HepG2 (cell line): Measurements from ENCODE around the gene CREG2. TPM values are rescaled to one million over a fixed set of nuclear protein-coding genes. Genes with fewer than 3 reads are reported as not detected.

Experiments
- CCAR2 ChIP-seq: fragments of 200-400 bp; formaldehyde crosslinking; optimal IDR thresholded peaks from 2 replicates; pipeline ENCODE3; 2018; ENCODE audit warnings: low read depth, mild to moderate bottlenecking, low read length, moderate library complexity
- EZH2 ChIP-seq: conservative IDR thresholded peaks from 2 replicates; pipeline ENCODE4 v1.6.1; 2012; ENCODE audit warnings: mild to moderate bottlenecking, low read depth, low read length, moderate library complexity
- MATR3 ChIP-seq: sonication (generic); formaldehyde crosslinking; IDR thresholded peaks from 2 replicates; pipeline ENCODE4 v1.4.0; 2020; ENCODE audit warnings: missing genetic modification reagents
- MIER3 ChIP-seq: IDR thresholded peaks from 2 replicates; pipeline ENCODE4 v1.6.1; 2016; ENCODE audit warnings: missing compliant biosample characterization, borderline replicate concordance
- NR2F2 ChIP-seq: IDR thresholded peaks from 2 replicates; pipeline ENCODE4 v1.6.1; 2012; ENCODE audit warnings: low read depth, inconsistent platforms, borderline replicate concordance
- SSRP1 ChIP-seq: IDR thresholded peaks from 2 replicates; pipeline ENCODE4 v1.6.1; 2016; ENCODE audit warnings: control low read depth
- ZC3H4 ChIP-seq: sonication (generic); formaldehyde crosslinking; IDR thresholded peaks from 2 replicates; pipeline ENCODE4 v1.4.0; 2020; ENCODE audit warnings: missing genetic modification reagents, borderline replicate concordance
- ZKSCAN5 ChIP-seq: sonication (generic); formaldehyde crosslinking; IDR thresholded peaks from 2 replicates; pipeline ENCODE4 v1.5.1; 2020; ENCODE audit warnings: mild to moderate bottlenecking, missing genetic modification reagents
- ZNF205 ChIP-seq: IDR thresholded peaks from 2 replicates; pipeline ENCODE4 v1.6.1; 2018; ENCODE audit warnings: missing biosample characterization, missing genetic modification reagents
- ZNF264 ChIP-seq: sonication (generic); formaldehyde crosslinking; IDR thresholded peaks from 2 replicates; pipeline ENCODE4 v1.4.0; 2020; ENCODE audit warnings: missing genetic modification reagents
- ZNF570 ChIP-seq: sonication (generic); formaldehyde crosslinking; IDR thresholded peaks from 2 replicates; pipeline ENCODE4 v1.4.0; 2020; ENCODE audit warnings: mild to moderate bottlenecking, missing genetic modification reagents, borderline replicate concordance
- ZNF615 ChIP-seq: sonication (generic); formaldehyde crosslinking; IDR thresholded peaks from 2 replicates; pipeline ENCODE4 v1.5.0; 2020; ENCODE audit warnings: mild to moderate bottlenecking, missing genetic modification reagents, borderline replicate concordance
- ZNF788 ChIP-seq: sonication (generic); formaldehyde crosslinking; IDR thresholded peaks from 2 replicates; pipeline ENCODE4 v1.5.0; 2020; ENCODE audit warnings: mild to moderate bottlenecking, missing genetic modification reagents, borderline replicate concordance
- polyA plus RNA-seq, 8 experiments: library from polyadenylated mRNA; depleted of rRNA in 3 of 8; stranded (reverse) in 7 of 8; unstranded in 1 of 8; fragments of >200 nt; fragmentation: Illumina TruSeq in 4 of 8; extraction: Trizol in 4 of 8; gene quantifications; 2 replicates each; pipeline versions ENCODE4 v1.2.1 to v1.2.3, GENCODE V29; 2011 to 2016; ENCODE audit warnings: low read depth in 4 of 8, missing spikeins in 1 of 8, mixed read lengths in 1 of 8; ENCODE audit not compliant: insufficient read depth in 1 of 8
- total RNA-seq, 5 experiments: library from RNA; depleted of rRNA; stranded (reverse); fragments of >200 nt; fragmentation: Illumina TruSeq; extraction: Trizol; gene quantifications; 2 replicates each; pipeline ENCODE4 v1.2.3, GENCODE V29; 2016; ENCODE audit warnings: low read depth in 1 of 5
- TF ChIP-seq, protein P1 (sequence below), 2 experiments: sonication (generic) in 1 of 2; formaldehyde crosslinking in 1 of 2; IDR thresholded peaks; 2 replicates each; pipeline versions ENCODE4 v1.6.1 to v1.9.0; 2014 to 2022; ENCODE audit warnings: antibody characterized with exemption in 1 of 2, borderline replicate concordance in 1 of 2, inconsistent platforms in 1 of 2, low read depth in 1 of 2, missing genetic modification reagents in 1 of 2
- TF ChIP-seq, protein P2 (sequence below): sonication (generic); formaldehyde crosslinking; IDR thresholded peaks from 2 replicates; pipeline ENCODE4 v1.4.0; 2020; ENCODE audit warnings: mild to moderate bottlenecking, missing genetic modification reagents
- TF ChIP-seq, protein P3 (sequence below): sonication (generic); formaldehyde crosslinking; IDR thresholded peaks from 2 replicates; pipeline ENCODE4 v1.8.0; 2022; ENCODE audit warnings: missing genetic modification reagents, mild to moderate bottlenecking, borderline replicate concordance
- TF ChIP-seq, protein P4 (sequence below): sonication (generic); formaldehyde crosslinking; conservative IDR thresholded peaks from 2 replicates; pipeline ENCODE4 v1.4.0; 2020; ENCODE audit warnings: missing genetic modification reagents

The CREG2 gene
- total and polyA plus RNA-seq, 2 of the 13 experiments (the other 11 are each of a cell fraction or from before 2014, with no cell fraction given), result 0.18 to 0.26 TPM

DNA sequence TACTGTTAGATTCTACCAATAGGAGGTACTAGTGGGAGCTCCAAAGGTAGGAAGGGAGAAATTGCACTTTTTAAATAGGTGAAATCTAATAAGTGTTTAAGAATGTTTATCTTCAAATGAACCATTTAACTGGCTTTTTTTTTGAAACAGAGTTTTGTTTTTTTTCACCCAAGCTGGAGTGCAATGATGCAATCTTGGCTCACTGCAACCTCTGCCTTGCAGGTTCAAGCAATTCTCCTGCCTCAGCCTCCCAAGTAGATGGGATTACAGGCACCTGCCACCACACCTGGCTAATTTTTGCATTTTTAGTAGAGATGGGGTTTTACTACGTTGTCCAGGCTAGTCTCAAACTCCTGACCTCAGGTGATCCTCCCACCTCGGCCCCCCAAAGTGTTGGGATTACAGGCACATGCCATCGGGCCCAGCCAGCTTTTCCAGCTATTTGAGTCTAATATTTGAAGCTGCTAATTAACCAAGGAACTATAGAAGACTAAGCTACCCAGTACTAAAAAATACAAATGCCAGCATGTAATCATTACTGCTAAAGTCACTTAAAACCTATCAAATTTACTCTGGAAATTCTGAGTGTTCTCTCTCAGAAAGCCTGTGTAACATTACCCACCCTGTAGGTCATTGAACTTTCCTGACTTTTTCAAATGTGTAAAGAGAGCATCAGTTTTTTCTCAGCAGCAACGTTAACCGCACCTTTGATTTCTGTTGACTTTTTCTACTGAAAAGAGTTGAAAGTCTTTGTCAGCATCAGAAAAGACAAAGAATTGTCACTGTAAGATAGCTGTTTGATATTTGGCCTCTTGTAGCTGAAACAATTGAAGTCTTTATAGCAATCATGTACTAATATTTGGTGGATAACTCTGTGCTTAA, 54.2 kb downstream of the CREG2 start (continued):
- TF ChIP-seq, protein P1, sequence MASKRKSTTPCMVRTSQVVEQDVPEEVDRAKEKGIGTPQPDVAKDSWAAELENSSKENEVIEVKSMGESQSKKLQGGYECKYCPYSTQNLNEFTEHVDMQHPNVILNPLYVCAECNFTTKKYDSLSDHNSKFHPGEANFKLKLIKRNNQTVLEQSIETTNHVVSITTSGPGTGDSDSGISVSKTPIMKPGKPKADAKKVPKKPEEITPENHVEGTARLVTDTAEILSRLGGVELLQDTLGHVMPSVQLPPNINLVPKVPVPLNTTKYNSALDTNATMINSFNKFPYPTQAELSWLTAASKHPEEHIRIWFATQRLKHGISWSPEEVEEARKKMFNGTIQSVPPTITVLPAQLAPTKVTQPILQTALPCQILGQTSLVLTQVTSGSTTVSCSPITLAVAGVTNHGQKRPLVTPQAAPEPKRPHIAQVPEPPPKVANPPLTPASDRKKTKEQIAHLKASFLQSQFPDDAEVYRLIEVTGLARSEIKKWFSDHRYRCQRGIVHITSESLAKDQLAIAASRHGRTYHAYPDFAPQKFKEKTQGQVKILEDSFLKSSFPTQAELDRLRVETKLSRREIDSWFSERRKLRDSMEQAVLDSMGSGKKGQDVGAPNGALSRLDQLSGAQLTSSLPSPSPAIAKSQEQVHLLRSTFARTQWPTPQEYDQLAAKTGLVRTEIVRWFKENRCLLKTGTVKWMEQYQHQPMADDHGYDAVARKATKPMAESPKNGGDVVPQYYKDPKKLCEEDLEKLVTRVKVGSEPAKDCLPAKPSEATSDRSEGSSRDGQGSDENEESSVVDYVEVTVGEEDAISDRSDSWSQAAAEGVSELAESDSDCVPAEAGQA (IDR thresholded peaks at IDR 0.05; ENCODE audit: low read depth), result no peak
- TF ChIP-seq, protein P1 (CRISPR knock-in tag; IDR thresholded peaks at IDR 0.05; ENCODE audit: borderline replicate concordance), result no peak
- TF ChIP-seq ZNF788 (CRISPR knock-in tag), result no peak
- no peak for TF ChIP-seq EZH2
- peak; percentile 89 for TF ChIP-seq NR2F2
- TF ChIP-seq CCAR2, result no peak
- no peak for TF ChIP-seq ZNF615 (CRISPR knock-in tag)
- TF ChIP-seq, protein P2, sequence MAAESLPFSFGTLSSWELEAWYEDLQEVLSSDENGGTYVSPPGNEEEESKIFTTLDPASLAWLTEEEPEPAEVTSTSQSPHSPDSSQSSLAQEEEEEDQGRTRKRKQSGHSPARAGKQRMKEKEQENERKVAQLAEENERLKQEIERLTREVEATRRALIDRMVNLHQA (CRISPR knock-in tag), result no peak
- TF ChIP-seq MATR3 (CRISPR knock-in tag), result no peak
- TF ChIP-seq ZKSCAN5 (CRISPR knock-in tag), result 0 out of 2 replicates have a peak, but pooled peaks have one; percentile 46
- TF ChIP-seq ZNF264 (CRISPR knock-in tag), result 0 out of 2 replicates have a peak, but pooled peaks have one; percentile 53
- TF ChIP-seq ZC3H4 (CRISPR knock-in tag), result no peak
- TF ChIP-seq ZNF205, result peak; percentile 100
- TF ChIP-seq SSRP1, result no peak
- TF ChIP-seq ZNF570 (CRISPR knock-in tag), result no peak
- peak; percentile 70; the same call in 1 of the 2 replicates for TF ChIP-seq MIER3 (CRISPR knock-in tag)
- TF ChIP-seq, protein P3, sequence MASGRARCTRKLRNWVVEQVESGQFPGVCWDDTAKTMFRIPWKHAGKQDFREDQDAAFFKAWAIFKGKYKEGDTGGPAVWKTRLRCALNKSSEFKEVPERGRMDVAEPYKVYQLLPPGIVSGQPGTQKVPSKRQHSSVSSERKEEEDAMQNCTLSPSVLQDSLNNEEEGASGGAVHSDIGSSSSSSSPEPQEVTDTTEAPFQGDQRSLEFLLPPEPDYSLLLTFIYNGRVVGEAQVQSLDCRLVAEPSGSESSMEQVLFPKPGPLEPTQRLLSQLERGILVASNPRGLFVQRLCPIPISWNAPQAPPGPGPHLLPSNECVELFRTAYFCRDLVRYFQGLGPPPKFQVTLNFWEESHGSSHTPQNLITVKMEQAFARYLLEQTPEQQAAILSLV (CRISPR knock-in tag), result no peak
- TF ChIP-seq, protein P4, sequence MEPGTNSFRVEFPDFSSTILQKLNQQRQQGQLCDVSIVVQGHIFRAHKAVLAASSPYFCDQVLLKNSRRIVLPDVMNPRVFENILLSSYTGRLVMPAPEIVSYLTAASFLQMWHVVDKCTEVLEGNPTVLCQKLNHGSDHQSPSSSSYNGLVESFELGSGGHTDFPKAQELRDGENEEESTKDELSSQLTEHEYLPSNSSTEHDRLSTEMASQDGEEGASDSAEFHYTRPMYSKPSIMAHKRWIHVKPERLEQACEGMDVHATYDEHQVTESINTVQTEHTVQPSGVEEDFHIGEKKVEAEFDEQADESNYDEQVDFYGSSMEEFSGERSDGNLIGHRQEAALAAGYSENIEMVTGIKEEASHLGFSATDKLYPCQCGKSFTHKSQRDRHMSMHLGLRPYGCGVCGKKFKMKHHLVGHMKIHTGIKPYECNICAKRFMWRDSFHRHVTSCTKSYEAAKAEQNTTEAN (CRISPR knock-in tag), result no peak; the same call in 1 of the 2 replicates
